ENCODE measurements around the gene RPS19BP1.

RPS19BP1 gene

GRCh38 chr22:39575552-39575825 is 42.9 kb upstream of the RPS19BP1 start:
- DNase-seq (ENCODE audit: low read depth), result no peak
- TF ChIP-seq CTCF (IDR thresholded peaks at IDR 0.05; ENCODE audit: low read depth, low read length, missing control alignments), result no peak
- no peak overlapping the region for H3K4me3 ChIP-seq (ENCODE audit: low read depth, low read length)

GRCh38 chr22:39574779-39575551 is 42.4 kb upstream of the RPS19BP1 start:
- no peak overlapping the region for H3K4me3 ChIP-seq (ENCODE audit: low read depth, low read length)
- no peak for TF ChIP-seq CTCF (IDR thresholded peaks at IDR 0.05; ENCODE audit: low read depth, low read length, missing control alignments)
- no peak for DNase-seq (ENCODE audit: low read depth)

GRCh38 chr22:39571538-39571937 is 39.0 kb upstream of the RPS19BP1 start:
- no peak for TF ChIP-seq CTCF (IDR thresholded peaks at IDR 0.05; ENCODE audit: low read depth, low read length, missing control alignments)
- no peak overlapping the region for H3K4me3 ChIP-seq (ENCODE audit: low read depth, low read length)
- no peak for DNase-seq (ENCODE audit: low read depth)

GRCh38 chr22:39570665-39571064 is 38.1 kb upstream of the RPS19BP1 start, which contains the start of gene CACNA1I:
Gene CACNA1I (plus strand): TSS chr22:39570753. CDS start chr22:39570753, 0 bp downstream.
- TF ChIP-seq CTCF (IDR thresholded peaks at IDR 0.05; ENCODE audit: low read depth, low read length, missing control alignments), result no peak
- no peak within 1 kb of the TSS for H3K4me3 ChIP-seq (ENCODE audit: low read depth, low read length)
- DNase-seq (ENCODE audit: low read depth), result no peak

- TF ChIP-seq CTCF (IDR thresholded peaks at IDR 0.05; ENCODE audit: low read depth, low read length, missing control alignments), result no peak
- no peak overlapping the region for H3K4me3 ChIP-seq (ENCODE audit: low read depth, low read length)
- no peak for DNase-seq (ENCODE audit: low read depth)
These were observed 37.7 kb upstream of the RPS19BP1 start for GRCh38 chr22:39570226-39570625.

GRCh38 chr22:39569066-39569465 is 36.5 kb upstream of the RPS19BP1 start:
- H3K4me3 ChIP-seq (ENCODE audit: low read depth, low read length), result no peak overlapping the region
- DNase-seq (ENCODE audit: low read depth), result no peak
- no peak for TF ChIP-seq CTCF (IDR thresholded peaks at IDR 0.05; ENCODE audit: low read depth, low read length, missing control alignments)
